ENCODE data around the gene BDKRB2.
"Not testable (repeated sequence)": the region's sequence is repeated elsewhere in the genome, so short reads cannot be mapped to it uniquely, and the experiment has no call there.

BDKRB2 gene

DNA sequence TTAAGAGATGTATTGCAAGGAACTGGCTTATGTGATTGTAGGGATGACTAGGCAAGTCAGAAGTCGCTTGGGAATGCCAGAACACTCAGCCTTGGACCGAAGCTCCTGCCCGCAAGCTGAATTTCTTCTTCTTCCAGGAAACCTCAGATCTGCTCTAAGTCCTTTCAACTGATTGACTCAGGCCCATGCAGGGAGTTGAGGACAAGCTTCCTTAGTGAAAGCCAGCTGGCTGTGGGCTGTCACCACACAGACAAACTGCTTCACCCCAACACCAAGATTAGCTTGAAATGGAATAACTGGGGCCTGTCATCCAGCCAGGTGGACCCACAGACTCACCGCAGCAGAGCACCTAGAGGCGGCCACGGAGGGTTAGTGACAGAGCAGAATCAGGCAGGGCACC lies 24.7 kb downstream of the BDKRB2 start:
- DNase-seq, result no peak

DNA sequence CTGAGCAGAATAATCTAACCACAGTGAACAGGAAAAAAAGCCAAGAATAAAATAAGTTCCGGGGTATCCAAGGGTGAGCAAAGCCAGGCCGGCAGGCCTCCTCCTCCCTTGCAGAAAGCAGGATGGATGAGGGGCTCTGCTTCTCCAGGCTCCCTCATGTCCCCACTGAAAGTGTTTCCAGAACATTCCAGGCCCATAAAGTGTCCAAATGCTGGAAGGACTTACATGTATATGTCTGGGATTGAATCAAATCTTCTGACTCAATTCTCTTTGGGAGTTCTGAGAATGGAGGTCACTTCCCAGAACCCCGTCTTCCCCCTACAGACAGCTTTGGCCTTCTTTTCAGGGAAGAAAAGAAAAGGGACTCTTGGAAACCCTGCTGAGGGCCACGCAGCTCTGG lies 26.4 kb downstream of the BDKRB2 start:
- DNase-seq, result no peak

DNA sequence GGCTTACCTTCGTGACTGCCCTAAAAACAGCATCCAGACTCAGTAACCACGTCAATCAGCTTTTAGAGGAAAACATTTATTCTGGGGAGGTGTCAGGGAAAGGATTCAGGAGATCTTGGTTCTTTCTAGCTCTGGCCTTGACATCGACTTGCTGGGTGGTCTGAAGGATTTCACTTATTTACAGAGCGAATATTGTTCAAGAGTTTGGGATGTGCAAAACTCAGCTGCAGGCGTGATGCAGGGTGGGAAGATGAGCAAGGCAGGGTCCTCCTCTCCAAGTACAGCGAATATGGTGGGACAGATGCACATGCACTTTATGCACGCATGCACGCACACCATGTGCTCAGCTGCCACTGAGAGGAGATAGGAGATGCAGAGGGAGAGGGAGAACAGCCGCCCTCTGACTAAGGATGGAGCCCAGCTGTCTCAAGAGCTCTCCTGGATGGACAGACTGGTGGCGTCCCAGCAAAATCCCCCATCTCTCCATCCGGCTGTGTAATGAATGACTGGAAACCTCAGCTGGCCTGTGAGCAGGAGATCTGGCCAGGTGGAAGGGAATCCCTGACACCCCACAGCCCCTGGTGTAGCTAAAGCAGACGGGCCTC lies 27.0 kb downstream of the BDKRB2 start:
- DNase-seq, result peak; percentile 71

DNA sequence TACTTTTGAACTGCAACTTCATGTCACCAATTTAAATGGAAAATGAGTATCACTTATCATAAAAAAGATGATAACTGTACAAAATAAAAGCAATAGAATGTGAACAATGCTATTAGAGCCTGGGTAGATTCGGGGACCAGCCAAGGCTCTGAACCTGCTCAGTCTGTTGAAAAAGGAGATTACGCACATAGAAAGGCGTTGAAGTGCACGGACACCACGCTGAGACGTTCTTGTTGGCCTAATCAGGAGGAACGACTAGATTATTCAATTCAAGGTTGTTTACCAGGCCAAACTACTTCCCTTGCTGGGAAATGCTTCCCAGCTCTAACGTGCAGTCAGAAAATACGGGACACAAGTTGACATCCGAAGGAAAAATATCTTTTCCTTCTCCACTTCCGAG lies 27.9 kb downstream of the BDKRB2 start:
- DNase-seq, result peak; percentile 17

DNA sequence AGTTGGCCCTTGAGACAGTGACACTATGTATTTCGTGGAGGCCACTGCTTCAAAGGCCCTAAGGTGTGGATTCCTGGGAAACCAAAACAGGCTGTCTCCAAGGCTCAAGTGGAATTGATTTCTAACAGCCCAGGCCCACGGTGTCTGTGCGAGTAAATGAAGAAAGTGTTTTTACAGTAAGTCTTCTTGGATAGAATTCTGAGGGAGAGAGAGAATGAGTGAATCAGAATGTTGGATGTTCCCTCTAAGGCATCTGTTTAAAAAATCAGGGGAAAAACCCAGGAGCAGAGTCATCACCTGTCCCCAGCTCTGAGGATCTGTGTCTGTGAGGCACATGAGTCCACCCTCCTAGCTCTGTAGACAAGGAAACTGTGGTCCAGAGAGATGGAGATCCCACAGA lies 29.0 kb downstream of the BDKRB2 start:
- no peak for DNase-seq

DNA sequence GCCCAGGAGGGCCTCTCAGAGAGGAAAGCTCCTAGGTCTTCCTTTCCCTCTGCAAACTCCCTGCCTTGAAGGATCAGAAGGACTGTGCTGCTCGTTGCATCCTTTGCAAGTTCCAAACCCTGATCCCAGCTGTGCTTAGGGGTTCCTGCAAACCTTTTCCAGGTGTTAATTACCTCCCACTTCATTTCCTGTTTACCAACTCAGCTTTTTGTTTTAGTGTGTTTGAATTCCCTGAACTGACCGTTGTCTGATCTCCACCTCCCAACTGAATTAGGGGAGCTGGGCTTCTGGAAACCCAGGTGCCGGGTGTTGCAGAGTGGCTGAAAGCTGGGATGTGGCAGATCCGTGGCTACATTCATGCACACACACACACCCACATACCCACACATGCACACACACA lies 30.8 kb downstream of the BDKRB2 start:
- no peak for DNase-seq

DNA sequence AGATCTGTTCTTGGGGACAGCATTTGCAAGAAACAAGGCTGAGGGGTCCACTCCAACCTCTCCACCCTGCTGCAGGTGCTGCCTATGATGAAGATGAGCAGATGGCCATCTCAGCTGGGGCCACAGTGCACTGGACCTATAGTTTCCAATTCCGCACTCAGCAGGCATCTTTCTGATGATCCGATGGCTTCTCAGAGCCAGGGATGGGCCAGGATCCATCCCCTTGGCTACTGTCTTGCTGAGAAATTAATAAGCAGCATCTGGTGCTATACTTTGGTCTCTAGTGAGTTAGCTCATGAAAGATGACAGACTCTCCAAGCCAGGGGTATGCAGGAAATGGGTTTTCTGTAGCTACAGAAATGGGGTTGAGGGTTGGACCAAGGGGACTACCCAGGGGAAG lies 33.0 kb downstream of the BDKRB2 start:
- DNase-seq, result no peak

DNA sequence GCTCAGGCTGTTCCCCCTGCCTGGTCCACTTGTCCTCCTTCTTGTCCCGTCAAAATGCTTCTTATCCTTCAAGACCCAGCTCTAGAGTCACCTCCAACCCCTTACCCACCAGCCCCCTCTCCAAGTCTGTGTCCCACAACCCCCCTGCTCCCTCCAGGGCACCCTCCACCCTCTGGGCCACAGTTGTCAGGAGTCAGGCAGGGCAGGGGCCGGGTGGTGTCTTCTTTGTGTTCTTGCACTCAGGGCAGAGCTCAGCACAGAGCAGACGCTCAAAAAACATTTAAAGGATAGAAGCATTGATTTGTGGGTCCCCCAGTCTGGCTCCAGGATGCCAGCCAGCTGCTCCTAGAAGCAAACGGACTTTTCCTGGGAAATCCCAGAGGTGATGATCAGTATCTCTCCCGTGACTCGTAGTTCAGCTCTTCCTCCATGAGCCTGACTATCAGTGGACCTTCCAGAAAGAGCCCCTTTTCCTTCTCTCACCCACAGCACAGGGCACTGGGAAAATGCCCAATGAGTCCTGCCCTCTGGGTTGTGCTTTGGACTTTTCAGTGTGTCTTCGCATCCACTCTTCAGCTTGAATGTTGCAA lies 34.1 kb downstream of the BDKRB2 start:
- DNase-seq, result no peak

DNA sequence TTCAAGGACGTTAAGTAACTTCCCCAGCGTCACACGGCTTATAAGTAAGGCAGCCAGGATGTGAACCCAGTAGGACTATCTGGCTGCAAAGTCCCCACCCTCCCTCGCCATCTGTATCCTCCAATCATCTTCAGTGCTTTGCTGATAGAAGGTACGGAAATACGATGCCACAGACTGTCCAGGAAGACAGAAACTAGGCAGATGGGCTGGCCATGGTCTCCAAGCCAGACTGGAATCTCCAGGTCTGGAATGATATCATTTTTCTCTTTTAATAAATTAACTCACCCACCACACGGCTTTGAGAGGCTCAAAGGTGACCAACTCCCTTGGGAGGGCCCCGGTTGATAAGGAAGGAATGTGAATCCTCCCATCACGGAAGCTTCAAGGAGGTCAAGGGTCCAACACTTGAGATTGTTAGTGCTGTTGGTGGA lies 35.1 kb downstream of the BDKRB2 start:
- DNase-seq, result no peak

DNA sequence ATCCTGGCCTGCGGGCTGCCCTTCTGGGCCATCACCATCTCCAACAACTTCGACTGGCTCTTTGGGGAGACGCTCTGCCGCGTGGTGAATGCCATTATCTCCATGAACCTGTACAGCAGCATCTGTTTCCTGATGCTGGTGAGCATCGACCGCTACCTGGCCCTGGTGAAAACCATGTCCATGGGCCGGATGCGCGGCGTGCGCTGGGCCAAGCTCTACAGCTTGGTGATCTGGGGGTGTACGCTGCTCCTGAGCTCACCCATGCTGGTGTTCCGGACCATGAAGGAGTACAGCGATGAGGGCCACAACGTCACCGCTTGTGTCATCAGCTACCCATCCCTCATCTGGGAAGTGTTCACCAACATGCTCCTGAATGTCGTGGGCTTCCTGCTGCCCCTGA lies 36.0 kb downstream of the BDKRB2 start:
- DNase-seq, result no peak

DNA sequence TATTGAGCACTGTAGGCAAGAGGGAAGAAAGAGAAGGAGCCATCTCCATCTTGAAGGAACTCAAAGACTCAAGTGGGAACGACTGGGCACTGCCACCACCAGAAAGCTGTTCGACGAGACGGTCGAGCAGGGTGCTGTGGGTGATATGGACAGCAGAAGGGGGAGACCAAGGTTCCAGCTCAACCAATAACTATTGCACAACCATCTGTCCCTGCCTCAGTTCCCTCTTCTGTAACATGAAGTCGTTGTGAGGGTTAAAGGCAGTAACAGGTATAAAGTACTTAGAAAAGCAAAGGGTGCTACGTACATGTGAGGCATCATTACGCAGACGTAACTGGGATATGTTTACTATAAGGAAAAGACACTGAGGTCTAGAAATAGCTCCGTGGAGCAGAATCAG lies 37.5 kb downstream of the BDKRB2 start:
- DNase-seq, result no peak

DNA sequence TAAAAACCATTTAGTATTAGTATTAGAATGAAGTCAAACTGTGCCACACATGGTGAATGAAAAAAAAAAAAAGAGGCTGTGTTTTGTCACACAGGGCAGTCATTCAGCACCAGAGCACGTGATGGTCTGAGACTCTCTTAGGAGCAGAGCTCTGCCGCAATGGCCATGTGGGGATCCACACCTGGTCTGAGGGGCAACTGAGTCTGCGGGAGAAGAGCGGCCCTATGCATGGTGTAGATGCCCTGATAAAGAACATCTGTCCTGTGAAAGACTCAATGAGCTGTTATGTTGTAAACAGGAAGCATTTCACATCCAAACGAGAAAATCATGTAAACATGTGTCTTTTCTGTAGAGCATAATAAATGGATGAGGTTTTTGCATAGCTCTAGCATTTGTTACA lies 39.1 kb downstream of the BDKRB2 start:
- no peak for DNase-seq

DNA sequence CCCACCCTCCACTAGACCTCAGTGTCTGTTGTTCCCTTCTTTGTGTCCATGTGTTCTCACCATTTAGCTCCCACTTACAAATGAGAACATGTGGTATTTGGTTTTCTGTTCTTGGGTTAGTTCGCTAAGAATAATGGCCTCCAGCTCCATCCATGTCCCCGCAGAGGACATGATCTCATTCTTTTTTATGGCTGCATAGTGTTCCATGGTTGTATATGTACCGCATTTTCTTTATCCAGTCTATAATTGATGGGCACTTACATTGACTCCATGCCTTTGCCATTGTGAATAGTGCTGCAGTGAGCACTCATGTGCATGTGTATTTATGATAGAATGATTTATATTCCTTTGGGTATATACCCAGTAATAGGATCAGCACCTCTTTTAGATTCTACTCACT lies 40.4 kb downstream of the BDKRB2 start:
- not testable (repeated sequence) for DNase-seq

DNA sequence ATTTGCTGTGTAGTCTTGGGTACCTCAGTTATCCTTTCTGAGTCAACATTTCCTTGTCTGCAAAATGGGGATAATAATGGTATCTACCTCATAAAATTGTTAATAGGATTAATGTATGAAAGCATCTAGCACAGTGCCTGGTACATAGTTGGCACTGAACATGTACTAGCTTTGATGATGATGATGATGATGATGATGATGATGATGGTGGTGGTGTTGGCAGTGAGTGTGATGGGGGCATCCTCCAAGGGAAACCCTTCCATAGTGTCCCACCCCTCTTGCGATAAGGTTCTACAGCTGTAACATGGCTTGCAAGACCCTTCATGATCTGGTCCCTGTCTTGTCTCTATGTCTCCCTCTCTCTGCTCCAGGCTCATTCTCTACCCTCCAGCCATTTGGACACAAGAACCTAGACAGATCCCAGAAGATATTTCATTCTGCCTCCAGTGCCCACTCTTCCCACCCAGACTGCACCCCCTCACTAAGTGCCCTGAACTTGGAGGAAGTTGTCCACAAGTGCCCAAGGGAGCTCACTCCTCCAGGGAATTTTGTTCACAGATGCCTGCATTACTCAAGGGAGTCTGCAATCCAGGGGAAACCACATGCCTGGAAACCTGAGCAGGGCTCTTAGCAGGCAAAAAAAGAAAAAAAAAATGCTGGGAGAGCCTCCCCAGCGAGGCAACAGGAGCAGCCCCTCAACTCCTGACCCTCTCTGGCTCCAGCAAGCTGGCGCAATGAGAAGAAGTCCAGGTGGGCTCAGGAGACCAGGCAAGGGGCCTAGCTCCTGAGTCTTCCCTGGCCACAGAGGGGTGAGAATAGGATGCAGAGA lies 41.3 kb downstream of the BDKRB2 start:
- no peak for DNase-seq

DNA sequence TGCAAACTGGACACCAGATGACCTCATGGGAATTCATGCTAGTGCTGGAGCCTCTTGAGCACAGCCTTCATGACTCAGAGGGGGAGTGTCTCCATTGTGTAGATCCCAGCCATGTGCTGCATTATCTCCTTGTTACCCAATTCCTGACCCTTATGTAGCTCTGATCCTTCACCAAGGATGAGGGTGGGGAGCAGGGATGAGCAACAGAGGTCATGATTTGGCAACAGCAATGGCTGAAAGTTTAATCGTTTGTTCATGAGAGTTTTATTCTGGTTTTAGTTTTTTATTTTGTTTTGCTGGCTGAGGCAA lies 41.9 kb downstream of the BDKRB2 start:
- DNase-seq, result no peak

DNA sequence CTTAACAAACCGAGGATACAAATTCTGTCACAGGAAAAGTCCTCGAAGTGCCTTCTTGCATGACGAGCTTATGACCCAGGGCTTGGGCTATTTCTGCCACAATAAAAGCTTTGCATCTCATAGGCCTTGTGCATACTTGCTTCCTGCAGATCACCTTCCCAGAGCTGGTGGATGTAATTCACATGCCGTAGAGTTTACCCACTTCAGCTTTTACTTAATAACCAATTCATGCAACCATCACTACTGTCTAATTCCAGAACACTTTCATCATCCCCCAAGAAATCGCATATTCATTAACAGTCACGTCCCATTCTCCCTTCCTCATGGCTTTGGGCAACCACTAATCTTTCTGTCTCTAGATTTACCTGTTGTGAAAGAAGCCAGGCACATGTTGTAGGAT lies 42.4 kb downstream of the BDKRB2 start:
- DNase-seq, result no peak

DNA sequence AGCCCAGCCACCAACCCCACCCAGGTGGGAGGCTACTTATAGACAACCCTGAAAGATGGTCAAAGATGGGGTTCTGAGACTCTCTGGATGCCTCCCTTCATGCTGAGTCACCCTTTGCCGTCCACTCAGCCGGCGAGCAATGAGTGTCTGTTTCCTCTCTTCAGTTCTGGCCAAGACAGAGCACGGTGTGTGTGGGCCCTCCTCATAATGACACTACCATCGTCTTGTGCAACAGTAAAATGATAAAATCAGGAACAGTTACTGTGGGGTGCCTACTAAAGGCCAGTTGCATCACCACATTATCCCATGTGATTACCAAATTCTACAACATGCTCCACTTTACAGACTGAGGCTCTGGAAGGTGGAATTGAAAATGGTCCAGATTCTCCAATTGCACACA lies 44.4 kb downstream of the BDKRB2 start:
- no peak for DNase-seq

DNA sequence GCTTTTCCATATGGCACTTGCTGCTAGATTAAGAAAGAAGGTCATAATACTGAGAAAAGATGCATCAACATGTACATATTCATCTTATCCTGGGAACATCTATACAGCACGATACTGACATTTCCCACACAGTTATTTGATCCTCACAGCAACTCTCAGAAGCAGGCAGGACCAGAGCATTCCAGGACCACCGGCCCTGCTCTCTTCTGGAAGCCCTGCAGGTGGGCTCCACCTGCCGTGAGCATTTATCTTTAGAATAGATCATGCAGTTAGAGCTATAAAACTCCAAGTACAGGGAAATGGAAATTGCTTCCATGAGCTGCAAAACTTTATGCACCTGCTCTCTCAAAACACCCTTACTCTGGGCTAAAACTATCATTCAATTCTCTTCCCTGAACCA lies 45.8 kb downstream of the BDKRB2 start:
- DNase-seq, result no peak

DNA sequence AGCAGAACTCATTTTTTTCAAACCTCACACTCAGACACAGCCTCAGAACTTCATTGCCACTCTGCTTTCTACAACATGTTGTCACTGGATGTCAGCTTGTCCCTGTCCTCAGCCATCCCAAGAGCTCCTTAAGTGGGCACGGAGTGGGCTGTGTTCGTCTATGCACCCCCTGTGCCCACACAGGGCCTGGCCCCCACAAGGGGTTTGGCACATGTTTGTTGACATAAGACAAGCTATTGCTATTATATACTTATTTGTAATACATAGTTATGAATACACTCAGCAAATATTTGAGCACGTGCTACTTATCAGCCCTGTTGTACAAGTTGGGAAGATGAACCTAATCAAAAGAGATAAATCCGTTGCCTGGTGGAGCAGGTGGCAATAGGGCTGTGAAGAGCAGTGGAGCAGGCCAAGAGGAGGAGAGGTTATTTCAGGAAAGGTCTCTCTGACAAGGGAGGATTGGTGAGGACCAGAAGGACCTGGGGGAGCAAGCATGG lies 47.1 kb downstream of the BDKRB2 start:
- no peak for DNase-seq

DNA sequence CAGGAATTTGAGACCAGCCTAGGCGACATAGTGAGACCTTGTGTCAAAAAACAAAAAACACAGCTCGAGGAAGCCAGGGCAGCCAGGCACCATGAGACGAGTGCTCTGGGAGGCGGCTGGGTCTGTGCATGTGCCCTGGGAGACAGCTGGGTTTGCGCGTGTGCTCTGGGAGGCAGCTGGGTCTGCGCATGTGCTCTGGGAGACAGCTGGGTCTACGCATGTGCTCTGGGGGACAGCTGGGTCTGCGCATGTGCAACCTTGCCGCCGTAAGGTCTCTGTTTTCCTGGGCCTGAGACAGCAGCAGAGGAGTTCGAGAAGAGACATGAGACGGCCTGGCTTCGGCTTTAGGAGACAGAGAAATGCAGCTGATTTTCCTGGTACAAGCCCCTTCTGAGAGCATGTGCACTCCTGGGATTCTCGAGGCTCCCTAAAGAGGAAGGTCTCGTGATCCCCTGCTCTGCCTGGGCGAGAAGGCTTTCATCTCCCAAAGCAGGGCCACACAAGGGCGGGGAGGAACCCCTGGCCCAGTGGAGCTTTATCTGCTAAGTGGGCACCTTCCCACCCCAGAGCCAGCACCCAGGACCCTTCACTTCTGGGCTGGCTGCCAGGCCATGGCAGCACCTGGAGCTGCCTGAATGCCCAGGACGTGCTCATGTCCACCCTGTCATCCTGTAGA lies 47.8 kb downstream of the BDKRB2 start:
- no peak for DNase-seq

DNA sequence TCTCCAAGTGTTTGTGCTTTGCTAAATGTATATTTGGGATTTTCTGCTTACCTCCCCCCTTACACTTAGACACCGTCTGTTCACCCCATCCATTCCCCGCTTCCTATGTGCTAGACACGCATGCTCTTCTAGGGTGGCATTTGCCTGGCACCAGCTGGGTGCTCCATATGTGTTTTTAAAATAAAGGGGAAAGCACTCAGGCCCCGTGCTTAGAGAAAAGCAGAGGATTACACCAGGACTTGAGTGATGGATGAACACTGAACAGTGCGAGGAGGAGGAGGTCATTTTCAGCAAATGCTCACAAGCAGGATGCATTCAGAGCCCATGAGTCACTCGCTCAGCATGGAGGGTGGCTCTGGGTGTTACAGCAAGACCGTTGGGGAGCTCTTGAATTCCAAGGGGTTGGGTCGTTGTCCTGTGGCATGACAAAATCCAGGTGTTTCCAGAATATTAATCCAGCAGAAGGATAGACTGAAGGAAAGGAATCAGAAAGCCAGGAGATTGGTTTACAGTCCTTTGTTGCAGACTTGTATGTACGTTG lies 48.4 kb downstream of the BDKRB2 start:
- DNase-seq, result no peak

DNA sequence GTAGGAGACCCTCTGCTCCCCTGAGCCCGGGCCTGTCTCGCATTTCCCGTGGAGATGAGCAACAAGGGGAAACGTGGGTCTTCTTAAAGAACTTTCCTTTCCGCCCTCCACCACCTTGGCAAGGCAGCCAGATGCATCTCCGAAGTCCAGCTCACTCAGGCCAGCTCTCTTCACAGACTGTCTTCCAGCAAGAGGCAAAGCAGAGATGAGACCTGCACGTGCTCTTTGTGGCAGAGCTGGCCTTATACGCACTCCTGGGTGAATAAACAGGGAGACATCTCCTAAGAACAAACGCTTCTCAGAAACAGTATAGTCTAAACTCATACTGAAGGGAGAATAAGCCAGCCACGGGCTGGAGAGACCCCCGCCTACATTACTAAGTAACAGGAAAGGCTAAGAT lies 50.0 kb downstream of the BDKRB2 start:
- DNase-seq, result no peak

Measured in retina (tissue), 1 donor.